Esophagus mucosa (tissue), 1 donor: ENCODE data around the gene PBX1. TPM values are rescaled to one million over a fixed set of nuclear protein-coding genes. Genes with fewer than 3 reads are reported as not detected.
"Not testable (repeated sequence)": the region's sequence is repeated elsewhere in the genome, so short reads cannot be mapped to it uniquely, and the experiment has no call there.

Source experiments
- ATAC-seq: fragments of 200-7000 bp; cut with Tn5 transposase; one replicate; pipeline ENCODE4 v1.9.1; 2020
- total RNA-seq: library from RNA; stranded (reverse); gene quantifications from one replicate; pipeline ENCODE4 v1.2.4, GENCODE V29; 2023
- donor health status: DM: yes; HTN: yes; CAD: no.

PBX1 gene
- total RNA-seq, 1 donor from 2014 or later, result 31.5 TPM

DNA sequence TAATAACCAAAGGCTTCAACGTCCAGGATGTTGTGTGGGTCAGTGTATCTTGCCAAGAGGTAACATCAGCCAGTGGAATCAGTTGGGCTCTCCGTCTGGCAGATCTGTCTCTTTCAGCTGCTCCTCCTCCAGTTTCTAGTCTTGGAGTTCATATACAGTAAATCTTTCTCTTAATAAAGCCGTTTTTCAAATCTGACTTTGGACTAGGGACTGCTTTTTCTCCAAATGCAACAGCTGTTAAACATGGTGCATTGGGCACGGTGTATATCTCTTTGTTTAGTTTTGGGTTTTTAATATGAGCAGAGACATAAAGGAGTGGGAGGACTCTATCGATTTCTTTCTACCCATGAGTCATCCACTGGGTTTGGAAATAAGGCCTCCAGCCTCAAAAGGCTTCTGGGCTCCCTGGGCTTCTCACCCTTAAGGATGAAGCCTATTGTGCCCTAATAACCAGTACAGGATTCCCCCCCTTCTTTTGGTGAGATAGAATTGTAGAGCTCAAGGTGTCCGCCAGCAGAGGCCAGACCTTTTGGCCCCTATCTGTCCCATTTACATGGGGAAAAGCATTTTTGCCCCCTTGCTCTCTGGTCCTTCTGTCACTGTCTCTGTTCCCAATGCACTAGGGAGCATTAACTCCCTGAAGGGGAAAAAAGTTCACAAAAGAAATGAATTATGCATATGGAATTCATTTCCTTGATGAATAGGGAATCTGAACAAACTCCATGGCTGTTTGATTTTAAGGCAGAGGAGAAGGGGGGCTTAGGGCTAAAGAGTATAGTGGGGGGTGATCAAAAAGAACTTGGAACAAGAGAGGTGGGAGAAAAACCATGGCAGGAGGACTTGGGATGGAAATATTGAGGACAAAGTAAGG lies 86.0 kb downstream of the PBX1 start:
- ATAC-seq, result no peak

DNA sequence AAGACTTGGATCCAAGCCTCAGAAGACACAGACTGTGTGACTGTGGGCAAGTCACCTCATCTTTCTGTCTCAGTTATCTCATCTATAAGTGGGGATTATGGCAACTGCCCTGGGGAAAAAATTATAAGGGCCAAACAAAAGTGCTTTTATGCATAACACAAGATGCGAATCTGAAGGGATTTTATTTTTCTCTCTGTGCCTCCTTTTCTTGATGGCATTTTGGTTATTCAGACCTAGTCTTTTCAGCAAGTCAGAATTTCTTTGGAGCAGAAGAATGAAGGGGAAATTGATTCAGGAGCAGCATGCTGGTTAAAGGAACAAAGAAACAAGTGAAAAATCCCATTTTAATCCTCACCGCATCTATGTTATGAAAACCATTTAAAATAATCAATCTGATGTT lies 86.9 kb downstream of the PBX1 start:
- ATAC-seq, result no peak

DNA sequence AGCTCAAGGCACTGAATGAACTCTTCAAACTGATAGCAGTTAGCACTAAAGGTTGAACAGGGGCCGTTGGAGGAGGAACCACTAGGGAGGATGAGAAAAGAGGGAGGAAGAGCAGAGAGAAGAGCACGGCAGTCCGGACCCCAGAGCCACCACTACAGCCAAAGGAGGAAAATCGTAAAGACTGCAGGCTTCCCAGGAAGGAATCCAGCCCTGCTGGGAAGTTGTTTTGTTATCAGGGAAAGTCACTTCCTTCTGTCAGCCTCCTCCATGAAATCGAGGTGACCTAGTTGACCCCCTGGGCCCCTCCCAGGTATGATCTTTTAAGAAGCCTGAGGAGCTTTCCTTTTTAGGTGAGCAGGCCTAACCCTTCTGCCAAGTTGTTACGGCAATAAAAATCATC lies 88.2 kb downstream of the PBX1 start:
- no peak for ATAC-seq

DNA sequence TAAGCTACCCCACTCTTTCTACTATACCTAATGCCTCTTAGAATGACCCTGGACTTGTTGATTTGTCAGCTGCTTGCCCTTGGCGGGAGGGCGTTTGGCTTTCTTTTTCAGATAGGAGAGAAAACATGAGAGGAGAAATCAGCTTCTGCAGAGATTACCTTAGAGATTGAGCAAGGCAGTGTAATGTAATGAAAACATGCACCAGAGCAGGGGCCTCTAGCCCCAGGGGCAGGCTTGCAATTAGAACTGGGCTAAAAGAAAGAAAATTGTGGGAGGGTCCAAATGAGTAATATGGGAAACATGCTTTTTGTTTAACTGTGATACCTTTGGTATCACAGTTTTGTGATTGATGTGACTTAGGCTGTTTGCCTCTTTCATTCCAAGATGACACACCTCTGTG lies 89.7 kb downstream of the PBX1 start:
- no peak for ATAC-seq

DNA sequence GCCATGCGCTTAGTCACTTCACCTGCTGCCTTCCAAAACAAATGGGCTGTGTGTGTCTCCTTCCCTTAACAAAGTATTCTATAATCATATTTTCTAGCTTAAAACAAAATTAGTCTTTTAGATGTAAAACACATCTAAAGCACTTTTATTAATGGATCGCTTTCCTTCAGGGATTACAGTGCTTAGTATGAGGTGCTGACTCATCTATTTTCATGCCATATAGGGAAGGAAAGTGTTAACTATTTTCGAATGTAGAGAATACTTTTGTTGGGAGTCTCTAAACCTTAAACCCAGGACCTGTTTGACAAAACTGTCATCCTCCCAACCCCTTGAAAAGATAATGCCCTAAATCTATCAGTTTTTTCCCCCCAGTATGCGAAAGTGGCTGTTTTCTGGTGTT lies 90.2 kb downstream of the PBX1 start:
- ATAC-seq, result peak; percentile 36

DNA sequence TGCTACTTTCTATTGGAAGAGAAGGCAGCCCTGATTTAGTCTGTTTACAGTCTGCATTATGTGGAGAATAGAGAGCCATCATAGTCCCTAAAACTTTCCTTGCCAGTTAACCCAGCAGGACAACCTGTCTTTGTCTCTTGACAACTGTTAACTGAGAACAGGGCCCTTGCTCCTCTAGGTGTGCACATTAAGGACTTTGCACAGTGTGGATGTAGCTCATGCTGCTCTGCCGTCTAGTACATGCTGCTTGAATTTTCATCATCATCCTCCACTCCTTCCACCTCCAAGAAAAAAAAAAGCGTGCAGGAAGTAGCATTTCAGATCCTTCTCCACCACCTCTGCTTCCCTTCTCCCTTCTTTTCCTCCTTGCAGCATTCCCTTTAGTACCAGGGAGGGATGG lies 91.5 kb downstream of the PBX1 start:
- ATAC-seq, result no peak

DNA sequence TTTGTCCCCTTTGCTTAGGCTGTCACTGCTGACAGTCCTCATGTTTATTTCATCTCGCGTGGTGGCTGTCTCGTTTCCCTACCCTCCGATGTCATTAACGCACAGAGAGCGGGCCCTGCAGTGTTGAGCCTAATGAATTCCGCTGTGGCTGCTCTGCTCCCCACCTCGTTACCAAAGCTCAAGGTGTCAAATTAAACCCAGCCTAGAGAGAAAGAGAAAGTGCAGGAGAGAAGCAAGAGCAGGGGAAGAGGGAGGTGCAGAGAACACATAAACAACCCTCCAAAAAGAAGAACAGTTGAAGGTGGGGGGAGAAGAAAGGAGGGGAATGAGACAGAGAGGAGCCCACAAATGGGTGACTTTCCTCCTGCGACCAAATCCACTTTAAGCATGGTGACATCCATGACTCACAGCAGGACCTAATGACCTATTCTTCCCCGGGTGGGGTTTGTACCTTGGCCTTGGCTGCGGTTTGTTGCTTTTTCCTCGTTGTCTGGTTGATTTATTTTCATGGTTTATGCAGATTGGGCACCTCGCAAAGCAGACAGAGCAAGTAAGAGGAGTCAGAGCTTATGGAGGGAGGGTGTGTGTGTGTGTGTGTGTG lies 92.5 kb downstream of the PBX1 start:
- ATAC-seq, result peak; percentile 94

DNA sequence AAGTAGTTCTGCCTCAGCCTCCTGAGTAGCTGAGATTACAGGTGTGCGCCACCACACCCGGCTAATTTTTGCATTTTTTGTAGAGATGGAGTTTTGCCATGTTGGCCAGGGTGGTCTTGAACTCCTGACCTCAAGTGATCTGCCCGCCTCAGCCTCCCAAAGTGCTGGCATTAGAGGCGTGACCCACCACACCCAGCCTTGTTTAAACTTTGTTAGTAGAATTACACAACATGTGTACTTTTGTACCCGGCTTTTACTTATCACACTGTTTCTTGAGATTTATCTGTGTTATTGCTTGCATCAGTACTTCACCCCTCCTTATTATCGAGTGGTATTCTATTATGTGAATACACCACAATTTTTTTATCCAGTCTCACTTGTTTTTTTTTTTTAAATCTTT lies 94.0 kb downstream of the PBX1 start:
- not testable (repeated sequence) for ATAC-seq

DNA sequence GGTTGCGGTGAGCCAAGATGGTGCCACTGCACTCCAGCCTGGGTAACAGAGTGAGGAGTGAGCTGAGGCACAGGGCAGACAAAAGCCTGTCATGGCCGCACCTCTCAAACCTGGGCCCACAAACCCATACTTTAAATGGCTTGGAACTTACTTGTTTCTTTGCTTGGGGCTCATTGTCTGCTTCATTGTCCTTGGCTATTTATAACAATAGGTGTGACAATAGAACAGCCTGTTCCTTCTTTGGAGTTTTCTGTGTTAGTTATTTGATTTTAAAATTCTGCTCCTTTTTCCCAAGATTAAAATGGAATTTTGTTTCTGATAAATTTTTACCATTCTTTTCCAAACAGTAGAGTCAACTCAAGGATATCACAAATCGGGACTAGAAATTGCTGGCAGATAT lies 94.7 kb downstream of the PBX1 start:
- ATAC-seq, result no peak

DNA sequence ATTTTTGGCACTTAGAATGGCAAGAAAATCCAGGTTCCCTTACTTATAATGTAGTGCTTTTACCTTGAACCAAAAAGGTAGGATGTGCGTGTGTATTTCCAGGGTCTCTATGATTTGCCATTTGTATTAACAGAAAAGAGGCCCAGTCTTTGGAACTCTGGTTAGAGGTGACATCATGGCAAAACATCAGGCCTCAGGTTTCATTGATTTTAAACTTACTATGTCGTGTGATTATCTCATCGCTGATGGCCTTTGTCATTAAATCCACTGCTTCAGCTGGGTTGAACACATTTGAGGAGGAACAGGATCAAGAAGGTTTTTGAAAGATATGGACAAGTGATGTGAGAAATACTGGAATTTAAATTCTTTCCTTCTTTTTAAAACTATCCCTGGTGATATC lies 95.2 kb downstream of the PBX1 start:
- no peak for ATAC-seq

DNA sequence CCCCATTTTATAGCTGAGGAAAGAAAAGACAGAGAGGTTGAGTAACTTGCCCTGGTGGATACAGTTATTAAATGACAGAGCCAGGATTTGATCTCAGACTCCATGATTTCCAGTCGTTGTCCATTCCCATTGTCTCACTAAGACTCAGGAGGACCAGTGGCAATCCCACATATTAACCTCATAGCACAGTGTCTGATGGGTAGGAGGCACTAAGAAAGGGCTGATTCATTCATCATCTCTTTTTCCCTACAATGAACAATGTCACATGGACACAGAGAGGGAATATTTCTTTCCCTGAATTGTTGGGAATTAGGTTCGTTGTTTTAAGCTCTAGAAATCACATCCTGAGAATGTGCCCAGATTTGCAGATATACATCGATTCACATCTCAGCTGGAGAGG lies 99.9 kb downstream of the PBX1 start:
- ATAC-seq, result no peak

DNA sequence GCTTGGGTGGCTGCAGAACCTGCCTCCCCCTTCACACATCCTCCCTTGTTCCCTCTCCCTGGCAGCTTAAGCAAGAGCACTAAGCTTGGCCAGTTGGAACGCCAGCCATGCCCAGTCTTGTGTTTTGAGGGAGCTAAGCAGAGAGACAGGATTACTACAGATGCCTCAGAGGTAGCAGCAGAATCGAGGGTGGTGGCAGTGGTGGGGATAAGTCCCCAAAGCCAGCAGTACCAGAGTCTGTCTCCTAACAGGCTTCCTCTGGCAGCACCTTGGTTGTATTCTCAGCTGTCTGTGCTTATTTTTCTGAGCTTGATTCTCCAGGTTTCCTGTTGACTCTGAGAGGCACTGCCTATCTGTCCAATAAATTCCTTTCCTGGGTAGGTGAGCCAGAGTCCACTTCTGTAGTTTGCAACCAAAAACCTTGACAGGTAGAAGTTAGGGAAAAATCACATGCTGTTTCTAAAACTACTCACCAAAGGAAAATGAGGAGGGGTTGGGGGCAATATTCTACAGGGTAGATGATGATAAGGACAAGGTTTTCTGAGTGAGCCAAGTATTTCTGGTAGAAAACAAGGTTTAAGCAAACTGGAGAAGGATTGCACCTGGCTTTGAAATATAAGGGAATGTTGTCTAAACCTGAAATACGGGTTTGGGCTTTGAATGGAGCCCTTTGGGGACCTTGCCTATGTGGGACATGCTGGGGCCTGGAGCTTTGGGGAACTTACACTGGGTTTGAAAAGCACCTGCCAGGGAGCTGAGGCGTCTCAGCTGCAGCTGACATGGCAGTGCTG lies 100.8 kb downstream of the PBX1 start:
- ATAC-seq, result peak; percentile 90

DNA sequence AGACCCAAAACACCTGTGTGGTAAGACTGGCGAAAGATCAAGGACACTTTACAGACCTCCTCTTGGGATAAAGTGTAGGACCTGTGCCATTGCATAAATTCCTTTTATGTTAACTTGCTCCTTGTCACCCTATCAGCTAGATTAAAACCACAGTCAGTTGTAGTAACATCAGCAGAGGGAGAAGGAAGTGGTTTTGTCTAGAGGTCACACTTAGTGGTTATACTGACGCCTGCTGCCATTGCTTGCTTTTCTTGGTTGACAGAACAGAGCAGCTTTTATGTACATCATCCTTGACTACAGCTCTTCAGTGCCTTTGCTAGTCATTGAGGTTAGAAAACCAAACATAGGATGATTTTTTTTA lies 101.4 kb downstream of the PBX1 start:
- ATAC-seq, result peak; percentile 68

DNA sequence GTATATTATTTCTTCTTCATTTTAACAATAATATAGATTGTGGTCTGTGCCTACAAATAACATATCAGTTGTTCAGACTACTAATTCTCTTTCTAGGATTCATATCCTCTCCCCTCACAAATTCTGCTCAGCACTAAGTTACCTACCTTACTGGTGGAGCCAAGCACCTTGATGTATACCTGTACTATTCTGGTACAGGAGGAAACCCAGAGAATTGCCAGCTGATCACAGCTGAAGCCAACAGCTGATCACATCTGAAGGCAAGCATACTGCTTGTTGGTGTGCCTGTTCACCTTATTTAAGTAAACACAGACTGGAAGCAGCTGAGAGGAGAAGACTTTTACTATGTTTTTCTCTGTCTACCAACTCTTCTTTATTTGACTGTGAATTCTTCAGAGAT lies 101.8 kb downstream of the PBX1 start:
- no peak for ATAC-seq

DNA sequence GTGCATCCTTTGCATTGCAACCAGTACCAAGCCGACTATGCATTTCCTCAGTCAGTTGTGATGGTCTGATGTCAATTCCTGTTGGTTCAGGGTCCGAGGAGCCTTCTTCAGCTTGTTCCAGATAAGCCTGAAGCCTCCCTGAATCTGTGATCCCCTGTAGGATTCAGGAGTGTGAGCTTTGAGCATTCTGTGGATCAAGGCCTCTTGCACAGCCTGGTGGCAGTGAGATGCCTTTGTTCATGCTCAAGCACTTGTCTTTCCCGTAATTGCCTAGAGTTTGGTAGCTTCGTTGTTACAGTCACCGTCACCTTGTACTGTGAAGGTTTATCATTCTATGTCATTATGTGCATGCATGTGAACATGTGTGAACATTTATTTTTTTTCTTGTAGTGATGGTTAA lies 103.5 kb downstream of the PBX1 start:
- ATAC-seq, result no peak

DNA sequence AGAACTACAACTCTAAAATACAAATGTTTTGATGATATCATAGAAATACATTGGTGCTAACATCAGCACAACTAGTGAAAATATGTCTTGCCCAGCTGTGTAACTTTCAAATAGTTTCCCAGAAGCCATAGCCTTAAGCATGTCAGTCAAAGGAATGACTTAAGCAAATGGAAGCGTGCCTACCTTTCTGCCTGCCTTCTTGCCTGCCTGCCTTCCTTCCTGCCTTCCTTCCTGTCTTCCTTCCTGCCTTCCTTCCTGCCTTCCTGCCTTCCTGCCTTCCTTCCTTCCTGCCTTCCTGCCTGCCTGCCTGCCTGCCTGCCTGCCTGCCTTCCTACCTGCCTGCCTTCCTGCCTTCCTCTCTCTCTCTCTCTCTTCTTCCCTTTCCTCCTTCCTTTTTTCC lies 104.0 kb downstream of the PBX1 start:
- no peak for ATAC-seq

DNA sequence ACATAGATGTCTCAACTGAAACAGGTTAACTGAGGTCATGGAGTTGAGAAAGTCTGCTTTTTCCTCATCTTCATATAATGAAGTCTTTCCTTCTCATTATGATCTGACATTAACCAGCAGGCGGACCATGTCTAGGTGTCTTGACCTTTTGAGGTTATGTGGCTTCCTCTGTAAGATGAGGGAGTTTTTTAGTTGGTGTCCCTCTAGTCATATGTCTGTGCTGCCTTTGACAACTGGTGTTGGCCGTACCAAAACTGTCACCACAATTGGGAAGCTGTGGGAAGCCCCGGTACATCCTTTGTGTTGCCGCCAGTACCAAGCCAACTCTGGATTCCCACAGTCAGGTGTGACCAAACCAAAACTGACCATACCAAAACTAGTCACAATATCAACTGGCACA lies 105.1 kb downstream of the PBX1 start:
- no peak for ATAC-seq

DNA sequence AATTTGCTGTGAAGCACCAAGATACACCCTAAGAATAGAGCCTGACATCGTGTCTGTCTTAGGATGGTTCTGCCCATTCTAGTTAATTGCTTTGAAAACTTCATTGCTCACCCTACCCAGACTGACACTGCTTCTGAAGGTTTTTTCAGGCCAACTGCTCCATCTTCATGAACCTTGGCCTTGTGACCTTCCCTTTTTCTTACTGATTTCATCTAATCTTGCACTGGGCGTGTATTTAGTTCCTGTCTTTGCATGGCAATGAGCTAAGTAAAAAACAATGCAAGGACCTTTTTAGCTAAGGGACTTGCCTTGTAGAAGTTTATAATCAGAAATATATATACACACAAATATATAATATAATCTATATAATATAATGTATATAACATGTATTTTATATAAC lies 108.0 kb downstream of the PBX1 start:
- ATAC-seq, result no peak

DNA sequence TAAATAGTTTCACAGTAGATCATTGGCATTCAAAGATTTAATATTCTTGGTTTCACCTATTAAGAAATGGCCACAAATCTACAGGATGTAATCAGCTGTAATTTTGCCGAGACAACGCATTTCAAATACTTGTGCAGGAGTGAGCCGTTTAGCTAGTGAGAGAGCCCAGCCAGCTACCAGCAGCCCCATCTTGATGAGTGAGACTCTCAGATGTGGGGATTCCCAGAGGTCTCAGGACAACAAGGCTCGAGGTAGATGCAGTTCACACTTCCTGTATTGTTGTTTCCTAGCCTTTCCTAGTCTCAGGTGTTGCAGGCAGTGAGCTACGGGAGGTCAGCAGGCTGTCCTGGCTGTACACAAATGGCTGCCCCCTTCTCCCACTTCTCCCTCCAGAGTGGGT lies 108.6 kb downstream of the PBX1 start:
- ATAC-seq, result no peak

DNA sequence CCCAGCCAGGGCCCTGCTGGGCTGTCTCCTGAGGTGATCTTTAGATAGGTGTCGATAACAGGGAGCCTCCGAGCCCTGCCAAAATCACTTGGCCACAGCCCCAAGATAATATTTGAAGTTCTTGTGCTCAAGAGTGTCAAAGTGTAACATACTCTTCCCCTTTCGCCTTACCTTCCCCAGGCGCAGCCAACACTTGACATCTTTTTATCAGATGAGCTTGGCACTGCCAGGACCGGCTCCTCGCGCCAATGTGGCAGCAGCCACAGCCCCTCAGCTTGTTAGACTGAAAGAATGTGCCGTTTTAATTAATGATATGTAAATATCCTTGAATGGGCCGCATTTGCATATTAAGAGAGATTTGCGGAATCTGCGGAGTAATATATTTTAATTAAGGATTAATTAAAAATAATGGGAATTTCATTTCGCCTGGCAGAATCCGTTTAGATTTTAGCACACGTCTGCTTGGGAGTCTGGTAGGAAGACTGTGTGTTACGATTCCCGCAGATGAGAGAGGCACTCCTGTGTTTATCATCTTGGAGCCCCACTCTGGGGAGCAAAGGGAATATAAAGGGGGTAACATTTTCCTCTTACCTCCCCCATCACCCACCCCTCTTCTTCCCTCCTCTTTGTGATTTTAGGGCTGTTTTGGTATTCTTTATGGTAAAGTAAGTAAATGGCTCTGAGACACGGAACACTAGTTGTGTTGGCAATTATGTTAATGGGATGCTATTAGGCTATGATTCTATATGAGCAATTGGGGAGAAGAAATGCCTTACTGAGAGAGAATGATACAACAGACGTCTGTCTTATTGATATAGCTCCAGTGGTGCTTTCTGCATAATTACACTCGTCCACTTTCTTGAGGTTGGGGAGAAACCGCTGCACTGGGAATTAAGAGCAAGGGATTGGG lies 109.8 kb downstream of the PBX1 start:
- no peak for ATAC-seq

DNA sequence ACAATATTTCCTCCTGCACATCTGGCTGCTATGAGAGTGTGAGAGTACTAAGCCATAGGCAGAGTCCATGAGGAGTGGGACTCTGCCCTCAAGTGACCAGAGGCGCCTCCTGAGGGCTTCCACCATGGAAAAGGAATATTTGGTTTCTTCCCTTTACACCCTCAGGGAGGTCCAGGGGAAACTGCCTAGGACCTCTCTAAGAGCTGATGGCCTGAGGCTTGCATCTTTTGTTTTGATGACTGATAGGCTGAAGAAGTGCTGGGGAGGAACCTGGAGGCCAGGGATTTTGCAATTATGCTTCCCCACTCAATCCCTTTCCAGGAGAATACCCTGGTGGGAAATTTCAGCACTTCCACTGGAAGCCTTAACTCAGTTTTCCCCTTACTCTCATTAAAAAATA lies 111.0 kb downstream of the PBX1 start:
- no peak for ATAC-seq

DNA sequence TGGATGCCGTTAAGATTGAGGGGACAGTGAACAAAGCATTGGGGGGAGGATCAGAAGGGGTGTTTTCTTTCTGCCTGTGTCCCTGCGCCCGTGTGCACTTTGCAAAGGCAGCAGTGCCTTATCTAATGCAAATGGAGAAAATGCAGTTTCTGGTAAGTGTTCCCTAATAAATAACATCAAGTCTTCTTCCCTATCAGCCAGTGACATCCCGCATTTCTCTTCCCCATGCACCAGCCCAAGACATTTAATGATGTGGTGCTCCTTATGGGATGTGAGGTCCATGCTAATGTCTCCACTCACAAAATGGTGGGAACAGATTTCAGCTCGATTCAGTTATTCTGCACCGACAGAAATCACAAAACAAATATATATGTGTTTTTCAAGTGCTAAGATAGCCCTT lies 111.8 kb downstream of the PBX1 start:
- ATAC-seq, result no peak
